Fibroblast of lung (primary cell): ENCODE data around the gene ZNF277. TPM values are rescaled to one million over a fixed set of nuclear protein-coding genes. Genes with fewer than 3 reads are reported as not detected.

Experiments used
- DNase-seq, 2 donors: peaks; one replicate each; pipeline versions ENCODE4 v3.0.0 to v3.0.0-alpha.2; 2010; ENCODE audit warnings: low read depth in 2 of 2
- H2AFZ ChIP-seq: 2 replicates; pipeline ENCODE4 v1.5.1; 2012; ENCODE audit warnings: low read length, control low read depth, inconsistent platforms
- H3K27ac ChIP-seq: 2 replicates; pipeline ENCODE4 v1.5.1; 2011; ENCODE audit warnings: low read length, control low read depth; ENCODE audit not compliant: insufficient read depth
- H3K27me3 ChIP-seq: 2 replicates; pipeline ENCODE4 v1.5.1; 2011; ENCODE audit warnings: mild to moderate bottlenecking, low read length; ENCODE audit not compliant: control insufficient read depth, insufficient read depth
- H3K36me3 ChIP-seq: 2 replicates; pipeline ENCODE4 v1.5.1; 2011; ENCODE audit warnings: low read length; ENCODE audit not compliant: control insufficient read depth, insufficient read depth
- H3K4me1 ChIP-seq: 2 replicates; pipeline ENCODE4 v1.5.1; 2011; ENCODE audit warnings: low read length; ENCODE audit not compliant: control insufficient read depth, insufficient read depth; ENCODE audit errors: extremely low read depth
- H3K4me2 ChIP-seq: 2 replicates; pipeline ENCODE4 v1.5.1; 2011; ENCODE audit warnings: low read length, control low read depth; ENCODE audit not compliant: insufficient read depth; ENCODE audit errors: extremely low read depth
- H3K4me3 ChIP-seq, 4 experiments: fragments of 200-600 bp in 1 of 4; sonication (generic) in 1 of 4; replicated peaks in 1 of 4; 2 replicates each; pipeline ENCODE4 v1.5.1; 2011 to 2016; ENCODE audit warnings: low read length in 4 of 4, low read depth in 3 of 4, mild to moderate bottlenecking in 3 of 4, control low read depth in 2 of 4, inconsistent platforms in 1 of 4, mixed read lengths in 1 of 4; ENCODE audit not compliant: insufficient read depth in 1 of 4; ENCODE audit errors: control extremely low read depth in 1 of 4
- H3K79me2 ChIP-seq: 2 replicates; pipeline ENCODE4 v1.5.1; 2012; ENCODE audit warnings: mild to moderate bottlenecking, low read length, inconsistent platforms; ENCODE audit not compliant: control insufficient read depth, insufficient read depth
- H3K9ac ChIP-seq: 2 replicates; pipeline ENCODE4 v1.5.1; 2011; ENCODE audit warnings: mild to moderate bottlenecking, low read length, control low read depth; ENCODE audit not compliant: insufficient read depth
- H3K9me3 ChIP-seq: 2 replicates; pipeline ENCODE4 v1.5.1; 2012; ENCODE audit warnings: low read depth, low read length; ENCODE audit not compliant: control insufficient read depth, insufficient read depth
- H4K20me1 ChIP-seq: 2 replicates; pipeline ENCODE4 v1.5.1; 2011; ENCODE audit warnings: low read length; ENCODE audit not compliant: control insufficient read depth, insufficient read depth; ENCODE audit errors: extremely low read depth
- EZH2 ChIP-seq: IDR thresholded peaks from 2 replicates; pipeline ENCODE4 v1.5.1; 2012; ENCODE audit warnings: low read length, control low read depth, mild to moderate bottlenecking; ENCODE audit errors: missing control alignments
- polyA plus RNA-seq, 2 donors: library from polyadenylated mRNA; depleted of rRNA in 1 of 2; stranded (reverse) in 1 of 2; unstranded in 1 of 2; fragments of >200 nt; gene quantifications; 2 replicates each; pipeline ENCODE4 v1.2.1, GENCODE V29; 2011 to 2012; ENCODE audit warnings: missing spikeins in 1 of 2
- total RNA-seq: library from RNA; depleted of rRNA; stranded (reverse); fragments of >200 nt; gene quantifications from 2 replicates; pipeline ENCODE4 v1.2.1, GENCODE V29; 2014
- TF ChIP-seq, protein P1 (sequence below), 2 donors: IDR thresholded peaks in 1 of 2; conservative IDR thresholded peaks in 1 of 2; 1 replicate in 1 of 2; 2 replicates in 1 of 2; pipeline ENCODE4 v1.5.1; 2011 to 2012; ENCODE audit warnings: low read length in 2 of 2, control low read depth in 1 of 2, inconsistent platforms in 1 of 2, low read depth in 1 of 2, mild to moderate bottlenecking in 1 of 2

ZNF277 gene
- total and polyA plus RNA-seq, 2 donors (not counting 1 experiment from before 2014, with no cell fraction given), result 23.1 to 66.6 TPM

DNA sequence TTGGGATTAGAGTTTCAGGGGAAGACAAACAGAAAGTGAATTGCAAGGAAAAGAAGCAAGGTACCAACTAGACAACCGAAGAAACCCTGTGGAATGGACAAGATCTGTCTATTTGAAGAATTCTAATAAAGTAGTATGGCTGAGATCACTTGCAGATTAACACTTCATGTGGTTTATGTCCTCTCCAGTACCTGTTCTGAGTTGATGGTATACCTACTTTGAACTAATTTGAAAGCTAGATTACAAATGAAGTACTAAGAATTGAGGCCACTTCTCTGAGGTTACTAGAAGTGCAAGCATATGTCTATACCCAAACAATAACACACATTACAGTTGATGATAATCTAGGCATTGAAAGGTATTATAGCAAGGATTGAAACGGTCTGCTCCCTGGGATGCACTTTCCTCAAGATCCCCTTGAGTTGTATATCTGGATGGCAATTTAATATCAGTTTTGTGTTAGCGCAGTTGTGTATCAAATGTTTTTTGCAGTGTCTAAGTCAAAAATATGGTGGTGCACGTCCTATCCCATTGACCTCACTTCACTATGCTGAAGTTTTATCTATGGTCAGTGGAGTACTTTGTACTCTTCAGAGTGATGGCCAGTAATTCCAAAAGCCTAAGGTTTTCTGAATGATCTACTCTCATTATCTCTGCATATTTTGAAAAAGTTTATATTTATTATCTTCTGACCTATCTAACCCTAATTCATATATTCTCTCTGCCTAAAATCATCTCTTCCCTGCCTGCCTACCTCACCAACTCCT, 25.9 kb downstream of the ZNF277 start:
- no peak overlapping the region for H3K27ac ChIP-seq
- H3K4me1 ChIP-seq, result no peaks in the 10 kb centered on the region
- no peaks in the 10 kb centered on the region for H3K79me2 ChIP-seq
- no peaks in the 10 kb centered on the region for H3K9me3 ChIP-seq
- DNase-seq, result no peak
- H3K27me3 ChIP-seq, result no peaks in the 10 kb centered on the region
- H4K20me1 ChIP-seq, result no peaks in the 10 kb centered on the region
- H3K9ac ChIP-seq, result no peak overlapping the region
- no peak overlapping the region for H3K4me3 ChIP-seq
- H2AFZ ChIP-seq, result no peak overlapping the region
- H3K4me2 ChIP-seq, result no peak overlapping the region
- no peaks in the 10 kb centered on the region for H3K36me3 ChIP-seq
- no peak for TF ChIP-seq EZH2
- TF ChIP-seq, protein P1, sequence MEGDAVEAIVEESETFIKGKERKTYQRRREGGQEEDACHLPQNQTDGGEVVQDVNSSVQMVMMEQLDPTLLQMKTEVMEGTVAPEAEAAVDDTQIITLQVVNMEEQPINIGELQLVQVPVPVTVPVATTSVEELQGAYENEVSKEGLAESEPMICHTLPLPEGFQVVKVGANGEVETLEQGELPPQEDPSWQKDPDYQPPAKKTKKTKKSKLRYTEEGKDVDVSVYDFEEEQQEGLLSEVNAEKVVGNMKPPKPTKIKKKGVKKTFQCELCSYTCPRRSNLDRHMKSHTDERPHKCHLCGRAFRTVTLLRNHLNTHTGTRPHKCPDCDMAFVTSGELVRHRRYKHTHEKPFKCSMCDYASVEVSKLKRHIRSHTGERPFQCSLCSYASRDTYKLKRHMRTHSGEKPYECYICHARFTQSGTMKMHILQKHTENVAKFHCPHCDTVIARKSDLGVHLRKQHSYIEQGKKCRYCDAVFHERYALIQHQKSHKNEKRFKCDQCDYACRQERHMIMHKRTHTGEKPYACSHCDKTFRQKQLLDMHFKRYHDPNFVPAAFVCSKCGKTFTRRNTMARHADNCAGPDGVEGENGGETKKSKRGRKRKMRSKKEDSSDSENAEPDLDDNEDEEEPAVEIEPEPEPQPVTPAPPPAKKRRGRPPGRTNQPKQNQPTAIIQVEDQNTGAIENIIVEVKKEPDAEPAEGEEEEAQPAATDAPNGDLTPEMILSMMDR (conservative IDR thresholded peaks at IDR 0.05 in 1 of 2, IDR thresholded peaks at IDR 0.05 in 1 of 2; ENCODE audit: low read depth in 1 of 2, low read length in 2 of 2), result no peak

DNA sequence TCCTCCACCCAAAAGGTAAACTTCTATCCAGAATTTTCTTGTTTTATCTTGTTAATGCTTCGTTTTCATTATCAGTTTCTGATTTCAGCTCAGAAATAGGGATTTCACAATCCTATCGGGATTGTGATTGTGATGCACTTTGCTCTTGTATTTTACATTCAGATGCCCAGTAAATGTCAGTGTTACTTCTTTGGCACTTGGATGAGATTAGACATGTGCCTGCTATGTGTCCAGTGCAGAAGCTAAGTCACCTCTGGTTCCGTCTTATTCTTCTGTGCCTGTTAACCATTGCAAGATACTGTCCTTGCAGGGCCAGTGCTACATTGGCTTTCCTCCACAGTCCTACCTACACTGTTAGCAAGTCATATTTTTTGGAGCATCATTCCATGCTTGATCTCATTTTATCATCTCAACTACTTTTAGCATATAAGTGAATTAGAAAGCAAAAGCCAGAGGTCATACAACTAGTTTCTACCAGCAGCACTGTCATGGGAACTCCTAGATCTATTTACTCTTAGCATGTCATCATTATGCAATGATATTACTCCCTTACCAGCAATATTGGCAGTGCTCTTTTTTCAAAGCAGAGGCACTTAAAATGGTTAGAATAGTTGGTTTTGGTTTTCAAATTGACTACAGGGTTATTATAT, 26.7 kb downstream of the ZNF277 start:
- H3K79me2 ChIP-seq, result no peaks in the 10 kb centered on the region
- H3K36me3 ChIP-seq, result no peaks in the 10 kb centered on the region
- H3K27me3 ChIP-seq, result no peaks in the 10 kb centered on the region
- H3K9me3 ChIP-seq, result no peaks in the 10 kb centered on the region
- TF ChIP-seq EZH2, result no peak
- TF ChIP-seq, protein P1 (conservative IDR thresholded peaks at IDR 0.05 in 1 of 2, IDR thresholded peaks at IDR 0.05 in 1 of 2; ENCODE audit: low read depth in 1 of 2, low read length in 2 of 2), result no peak
- H3K27ac ChIP-seq, result no peak overlapping the region
- no peak overlapping the region for H2AFZ ChIP-seq
- H4K20me1 ChIP-seq, result no peaks in the 10 kb centered on the region
- no peak overlapping the region for H3K4me3 ChIP-seq
- H3K9ac ChIP-seq, result no peak overlapping the region
- peak in 1 of 2 donors; percentile 11 for DNase-seq
- no peak overlapping the region for H3K4me2 ChIP-seq
- no peaks in the 10 kb centered on the region for H3K4me1 ChIP-seq

DNA sequence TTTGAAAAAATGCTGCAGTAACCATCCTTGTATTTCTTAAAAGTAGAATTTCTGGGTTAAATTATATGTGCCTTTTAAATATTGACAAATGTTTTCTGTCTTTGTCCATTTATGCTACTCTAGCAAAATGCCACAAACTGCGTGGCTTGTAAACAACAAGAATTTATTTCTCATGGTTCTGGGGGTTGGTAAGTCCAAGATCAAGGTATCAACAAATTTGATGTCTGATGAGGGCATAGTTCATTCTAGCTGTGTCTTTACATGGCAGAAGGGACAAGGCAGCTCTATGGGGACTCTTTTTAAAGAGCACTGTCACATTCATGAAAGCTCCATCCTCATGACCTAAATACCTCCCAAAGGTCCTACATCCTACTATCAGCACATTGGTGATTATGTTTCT, 27.7 kb downstream of the ZNF277 start:
- Histone ChIP-seq H3K27ac (no peak overlapping the region), H3K4me2 (no peak overlapping the region), H2AFZ (no peak overlapping the region), H4K20me1 (no peaks in the 10 kb centered on the region), H3K9ac (no peak overlapping the region), H3K36me3 (no peaks in the 10 kb centered on the region), H3K4me1 (no peaks in the 10 kb centered on the region), H3K9me3 (no peaks in the 10 kb centered on the region), H3K27me3 (no peaks in the 10 kb centered on the region), H3K4me3 (no peak overlapping the region), H3K79me2 (no peaks in the 10 kb centered on the region)
- DNase-seq, result no peak
- TF ChIP-seq, protein P1 (conservative IDR thresholded peaks at IDR 0.05 in 1 of 2, IDR thresholded peaks at IDR 0.05 in 1 of 2; ENCODE audit: low read depth in 1 of 2, low read length in 2 of 2), result no peak
- no peak for TF ChIP-seq EZH2
